Activated T-helper 1 cell treated with anti-CD3 and anti-CD28 coated beads, Interleukin-12 subunit alpha, Interleukin-12 subunit beta, Interleukin-2, Interleukin-4 antibody, amounts not matched to agents 30 ng/mL and 10 ng/mL and 1 ng/mL, durations not matched to agents 14 hours and 24 hours and 36 hours (primary cell): ENCODE measurements around the gene FSTL3. TPM values are rescaled to one million over a fixed set of nuclear protein-coding genes. Genes with fewer than 3 reads are reported as not detected.
"Not testable (repeated sequence)": the region's sequence is repeated elsewhere in the genome, so short reads cannot be mapped to it uniquely, and the experiment has no call there.

Experiments used
- DNase-seq: peaks from one replicate; pipeline ENCODE4 v3.0.0; 2021; ENCODE audit warnings: low spot score
- H3K27ac Mint-ChIP-seq: one replicate; pipeline ENCODE4 v1.8.0; 2021; ENCODE audit warnings: mild to moderate bottlenecking, mixed read lengths
- H3K27me3 Mint-ChIP-seq: one replicate; pipeline ENCODE4 v1.8.0; 2022; ENCODE audit warnings: mild to moderate bottlenecking, moderate library complexity, mixed read lengths; ENCODE audit not compliant: insufficient read depth
- H3K36me3 Mint-ChIP-seq: one replicate; pipeline ENCODE4 v1.8.0; 2021; ENCODE audit warnings: low read depth, mixed read lengths
- H3K4me1 Mint-ChIP-seq: one replicate; pipeline ENCODE4 v1.8.0; 2021; ENCODE audit warnings: low read depth, mixed read lengths
- H3K4me3 Mint-ChIP-seq: one replicate; pipeline ENCODE4 v1.8.0; 2021; ENCODE audit warnings: mild to moderate bottlenecking, moderate library complexity, mixed read lengths
- H3K9me3 Mint-ChIP-seq: one replicate; pipeline ENCODE4 v1.8.0; 2021; ENCODE audit warnings: mixed read lengths
- intact Hi-C: fragments of 100-400 bp; cut with micrococcal nuclease; formaldehyde crosslinking; loops from one replicate; pipeline ENCODE4 v1.15.1; 2024
- total RNA-seq: library from RNA; stranded (reverse); gene quantifications from 2 replicates; pipeline ENCODE4 v1.2.3, GENCODE V29; 2022

The FSTL3 gene
- total RNA-seq, 1 donor from 2014 or later: 5.6 TPM

DNA sequence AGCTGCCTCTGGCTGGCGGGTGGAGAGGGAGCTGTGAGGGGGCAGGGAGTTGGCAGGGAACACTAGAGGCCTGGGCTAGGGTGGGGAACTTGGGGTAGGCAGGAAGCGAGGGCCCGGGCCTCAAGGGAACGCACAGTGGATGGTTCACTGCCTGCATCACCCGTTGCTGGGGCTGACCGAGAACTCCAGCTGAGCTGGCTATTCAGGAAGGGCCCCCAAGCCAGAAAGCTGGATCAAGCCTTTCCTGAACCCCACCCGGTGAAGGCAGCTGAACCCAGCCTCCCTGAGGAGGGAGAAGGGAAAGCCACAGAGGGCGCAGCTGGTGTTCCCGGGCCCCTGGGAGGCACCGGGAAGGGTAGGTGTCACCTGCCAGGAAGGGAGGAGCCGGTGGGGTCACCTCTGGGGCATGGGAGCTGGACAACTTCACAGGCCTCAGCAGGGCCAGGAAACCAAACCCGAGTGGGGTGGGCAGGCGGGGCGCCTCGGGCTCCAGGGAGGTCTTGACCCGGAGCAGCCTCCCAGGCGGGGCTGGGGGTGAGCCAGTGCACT, 46.4 kb downstream of the FSTL3 start:
- intact Hi-C loops: no loop called here
- peaks cover 11% of the 10 kb centered on the region for H3K27me3 Mint-ChIP-seq
- H3K27ac Mint-ChIP-seq: no peak overlapping the region
- no peak overlapping the region for H3K4me3 Mint-ChIP-seq
- no peaks in the 10 kb centered on the region for H3K9me3 Mint-ChIP-seq
- H3K4me1 Mint-ChIP-seq: no peaks in the 10 kb centered on the region
- no peaks in the 10 kb centered on the region for H3K36me3 Mint-ChIP-seq
- DNase-seq: no peak

- no peaks in the 10 kb centered on the region for H3K4me1 Mint-ChIP-seq
- intact Hi-C loops: no loop called here
- no peak for DNase-seq
- H3K36me3 Mint-ChIP-seq: no peaks in the 10 kb centered on the region
- peaks cover 11% of the 10 kb centered on the region for H3K27me3 Mint-ChIP-seq
- H3K27ac Mint-ChIP-seq: no peak overlapping the region
- H3K4me3 Mint-ChIP-seq: no peak overlapping the region
- no peaks in the 10 kb centered on the region for H3K9me3 Mint-ChIP-seq
Observed at GRCh38 chr19:723247-723646, 47.1 kb downstream of the FSTL3 start.

GRCh38 chr19:723714-724113, 47.5 kb downstream of the FSTL3 start:
- Mint-ChIP-seq H3K4me1 (no peaks in the 10 kb centered on the region), H3K9me3 (no peaks in the 10 kb centered on the region), H3K27me3 (peaks cover 9% of the 10 kb centered on the region), H3K4me3 (no peak overlapping the region), H3K36me3 (no peaks in the 10 kb centered on the region), H3K27ac (no peak overlapping the region)
- intact Hi-C loops: no loop called here
- DNase-seq: no peak

DNA sequence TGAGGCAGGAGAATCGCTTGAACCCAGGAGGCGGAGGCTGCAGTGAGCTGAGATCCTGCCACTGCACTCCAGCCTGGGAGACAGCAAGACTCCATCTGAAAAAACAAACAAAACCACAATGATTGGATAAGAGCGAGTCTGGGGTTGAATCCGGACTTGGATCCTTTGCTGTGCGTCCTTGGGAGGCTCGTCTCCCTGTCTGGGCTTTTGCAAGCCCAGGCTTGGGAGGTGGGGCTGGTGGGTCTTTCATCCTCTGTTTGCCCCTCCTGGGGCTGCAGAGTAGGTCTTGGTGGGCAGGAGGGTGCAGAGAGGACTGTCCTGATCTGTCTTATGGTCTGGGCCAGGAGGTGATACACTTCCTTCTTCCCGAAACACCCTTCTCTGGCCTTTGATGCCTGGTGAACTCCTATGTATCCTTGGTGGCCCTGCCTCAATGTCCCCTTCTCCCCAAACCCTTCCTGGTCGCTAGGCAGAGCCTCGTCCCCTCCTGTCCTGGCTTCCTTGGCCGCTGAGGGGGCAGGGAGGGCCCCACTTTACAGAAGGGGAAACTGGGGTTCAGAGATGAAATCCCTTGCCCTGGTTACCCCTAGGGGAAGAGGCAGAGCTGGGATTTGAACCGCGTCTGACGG, 49.4 kb downstream of the FSTL3 start:
- Mint-ChIP-seq H3K9me3 (no peaks in the 10 kb centered on the region), H3K36me3 (no peaks in the 10 kb centered on the region), H3K4me1 (no peaks in the 10 kb centered on the region), H3K4me3 (no peak overlapping the region), H3K27me3 (peaks cover 8% of the 10 kb centered on the region), H3K27ac (no peak overlapping the region)
- intact Hi-C loops: no loop called here
- DNase-seq: no peak

GRCh38 chr19:726993-727956, 51.1 kb downstream of the FSTL3 start:
- Mint-ChIP-seq H3K27ac (no peak overlapping the region), H3K27me3 (no peaks in the 10 kb centered on the region), H3K4me1 (no peaks in the 10 kb centered on the region), H3K9me3 (no peaks in the 10 kb centered on the region), H3K4me3 (no peak overlapping the region), H3K36me3 (no peaks in the 10 kb centered on the region)
- intact Hi-C loops: no loop called here
- no peak for DNase-seq

DNA sequence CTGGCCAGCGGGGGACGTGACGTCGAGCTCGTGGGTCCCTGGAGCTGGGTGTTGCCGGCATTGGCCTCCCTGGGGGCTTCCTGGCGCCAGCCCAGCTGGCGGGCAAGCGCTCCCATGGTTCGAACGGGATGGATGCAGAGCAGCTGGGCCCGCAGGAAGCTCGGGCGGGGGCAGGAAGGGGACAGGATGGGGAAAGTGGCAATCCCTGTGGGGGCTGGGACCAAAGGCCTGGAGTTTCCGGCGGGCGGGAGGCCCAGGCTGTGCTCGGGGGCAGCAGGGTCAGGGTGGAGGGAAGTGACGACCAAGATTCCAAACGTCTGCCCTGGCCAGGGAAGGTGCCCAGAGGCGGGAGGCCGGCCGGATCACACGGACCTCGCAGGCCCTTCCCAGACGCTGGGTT, 51.8 kb downstream of the FSTL3 start:
- intact Hi-C loops: no loop called here
- Mint-ChIP-seq H3K4me3 (no peak overlapping the region), H3K27me3 (no peaks in the 10 kb centered on the region)

DNA sequence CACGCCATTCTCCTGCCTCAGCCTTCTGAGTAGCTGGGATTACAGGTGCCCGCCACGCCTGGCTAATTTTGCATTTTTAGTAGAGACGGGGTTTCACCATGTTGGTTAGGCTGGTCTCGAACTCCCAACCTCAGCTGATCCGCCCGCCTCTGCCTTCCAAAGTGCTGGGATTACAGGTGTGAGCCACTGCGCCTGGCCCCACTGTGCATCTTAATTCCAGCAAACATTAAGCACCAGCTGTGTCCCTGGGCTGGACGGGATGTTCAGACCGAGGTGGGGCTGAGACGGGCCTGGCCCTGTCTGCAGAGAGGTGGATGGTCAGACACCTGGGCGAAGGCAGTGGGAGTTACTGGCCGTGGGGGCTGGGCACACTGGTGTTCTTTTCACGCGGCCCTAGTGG, 53.4 kb downstream of the FSTL3 start:
- H3K27me3 Mint-ChIP-seq, H3K4me3 Mint-ChIP-seq, intact Hi-C loops, H3K4me1 Mint-ChIP-seq, H3K36me3 Mint-ChIP-seq, DNase-seq, H3K27ac Mint-ChIP-seq, H3K9me3 Mint-ChIP-seq: not testable (repeated sequence)

More for the DNA sequence above, 51.8 kb downstream of the FSTL3 start:
- H3K4me1 Mint-ChIP-seq: no peaks in the 10 kb centered on the region
- no peak for DNase-seq
- H3K27ac Mint-ChIP-seq: no peak overlapping the region
- no peaks in the 10 kb centered on the region for H3K36me3 Mint-ChIP-seq
- no peaks in the 10 kb centered on the region for H3K9me3 Mint-ChIP-seq

- H3K27me3 Mint-ChIP-seq: no peaks in the 10 kb centered on the region
- H3K27ac Mint-ChIP-seq: no peak overlapping the region
- no peak for DNase-seq
- H3K36me3 Mint-ChIP-seq: no peaks in the 10 kb centered on the region
- intact Hi-C loops: loop anchor here (5.0 kb wide), 2 partner anchors 48 to 143 kb away; partner anchors contain the start of gene HCN2
- H3K4me3 Mint-ChIP-seq: no peak overlapping the region
- H3K9me3 Mint-ChIP-seq: no peaks in the 10 kb centered on the region
- no peaks in the 10 kb centered on the region for H3K4me1 Mint-ChIP-seq
Observed at GRCh38 chr19:729965-730668, 53.9 kb downstream of the FSTL3 start.

DNA sequence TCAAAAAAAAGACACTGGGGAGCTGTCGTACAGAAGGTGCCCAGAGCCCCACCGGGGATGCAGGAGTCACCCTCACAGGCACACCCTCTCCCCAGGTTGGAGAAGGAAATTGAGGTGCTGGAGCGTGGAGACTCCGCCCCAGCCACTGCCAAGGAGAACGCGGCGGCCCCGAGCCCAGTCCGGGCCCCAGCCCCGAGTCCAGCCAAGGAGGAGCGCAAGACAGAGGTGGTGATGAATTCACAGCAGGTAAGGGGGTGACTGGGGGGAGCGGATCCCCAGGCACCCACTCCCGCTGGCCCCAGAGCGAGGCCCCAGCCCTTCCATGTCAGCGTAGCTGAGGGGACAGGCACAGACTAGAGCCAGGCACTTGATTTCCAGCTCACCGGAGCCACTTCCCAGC, 54.8 kb downstream of the FSTL3 start:
- intact Hi-C loops: loop anchor here (5.0 kb wide), 2 partner anchors 49 to 144 kb away; partner anchors contain the start of gene HCN2
- H3K27me3 Mint-ChIP-seq: no peaks in the 10 kb centered on the region
- H3K4me3 Mint-ChIP-seq: no peak overlapping the region
- no peaks in the 10 kb centered on the region for H3K9me3 Mint-ChIP-seq
- H3K4me1 Mint-ChIP-seq: no peaks in the 10 kb centered on the region
- no peak for DNase-seq
- no peak overlapping the region for H3K27ac Mint-ChIP-seq
- H3K36me3 Mint-ChIP-seq: no peaks in the 10 kb centered on the region

- intact Hi-C loops: loop anchor here (5.0 kb wide), 2 partner anchors 50 to 145 kb away; partner anchors contain the start of gene HCN2
- Mint-ChIP-seq H3K27me3 (no peaks in the 10 kb centered on the region), H3K9me3 (no peaks in the 10 kb centered on the region), H3K4me1 (no peaks in the 10 kb centered on the region), H3K4me3 (no peak overlapping the region), H3K36me3 (no peaks in the 10 kb centered on the region), H3K27ac (no peak overlapping the region)
- DNase-seq: no peak
Observed at GRCh38 chr19:732148-733069, 56.2 kb downstream of the FSTL3 start.
